Stimulated activated CD4-positive, alpha-beta T cell treated with anti-CD3 and anti-CD28 coated beads, Interleukin-15, amount 100 ng/mL, for 24 hours (primary cell): ENCODE data around the gene SLC9A3.

Experiments used
- DNase-seq: peaks from one replicate; pipeline ENCODE4 v3.0.0-alpha.2; 2020

The SLC9A3 gene

DNA sequence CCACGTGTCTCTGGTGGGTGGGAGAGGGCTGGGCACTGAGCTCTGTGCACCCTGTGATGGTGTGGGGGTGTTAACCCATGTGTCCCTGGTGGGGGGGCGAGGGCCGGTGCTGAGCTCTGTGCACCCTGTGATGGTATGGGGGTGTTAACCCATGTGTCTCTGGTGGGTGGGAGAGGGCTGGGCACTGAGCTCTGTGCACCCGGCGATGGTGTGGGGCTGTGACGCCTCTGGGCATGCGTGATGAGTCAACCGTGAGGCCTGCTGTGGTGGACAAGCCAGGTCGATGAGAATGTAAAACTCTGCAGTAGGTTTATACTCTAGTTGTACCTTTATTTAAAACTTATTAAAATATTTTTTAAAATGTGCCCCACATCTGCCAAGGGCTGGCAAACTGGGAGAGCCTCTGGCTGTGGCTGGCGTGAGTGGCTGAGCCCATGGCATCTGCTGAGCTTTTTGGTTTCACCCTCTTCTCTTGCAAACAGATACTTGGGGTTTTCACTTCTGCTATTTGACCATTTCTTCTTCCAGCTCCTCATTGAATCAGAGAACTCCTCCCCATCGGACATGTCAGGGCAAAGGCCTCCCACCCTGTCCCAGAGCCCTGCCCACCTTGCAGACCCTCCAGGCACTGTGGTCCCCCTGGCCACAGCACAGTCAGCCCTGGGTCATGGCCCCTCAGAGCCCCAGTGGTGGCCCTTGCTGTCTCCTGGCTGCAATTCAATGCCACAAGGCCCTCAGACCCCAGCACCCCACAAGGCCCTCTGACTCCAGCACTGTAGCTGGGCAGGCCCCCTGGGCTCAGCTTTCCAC, 99.7 kb downstream of the SLC9A3 start:
- DNase-seq = no peak

DNA sequence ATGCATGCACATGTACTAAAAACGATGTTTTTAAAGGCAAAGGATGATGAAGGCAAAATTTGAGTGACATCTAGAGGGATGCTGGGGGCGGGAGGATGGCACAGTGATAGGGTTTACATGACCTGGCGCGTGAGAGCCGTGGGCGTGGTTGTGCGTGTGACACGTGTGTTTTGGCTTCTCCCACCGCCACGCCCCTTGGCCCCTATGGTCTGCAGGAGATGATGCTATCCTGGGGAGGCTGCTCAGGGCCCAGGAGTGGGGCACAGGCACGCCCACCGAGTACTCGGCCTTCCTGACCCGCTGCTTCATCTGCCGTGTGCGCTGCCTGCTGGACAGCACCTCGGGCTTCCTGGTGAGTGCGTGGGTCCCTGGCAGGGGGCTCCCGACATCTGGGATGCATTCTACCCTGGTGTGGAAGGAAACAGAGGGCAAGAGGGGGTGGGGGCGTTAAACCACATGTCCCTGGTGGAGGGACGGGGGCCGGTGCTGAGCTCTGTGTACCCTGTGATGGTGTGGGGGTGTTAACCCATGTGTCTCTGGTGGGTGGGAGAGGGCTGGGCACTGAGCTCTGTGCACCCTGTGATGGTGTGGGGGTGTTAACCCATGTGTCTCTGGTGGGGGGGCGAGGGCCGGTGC, 100.5 kb downstream of the SLC9A3 start:
- no peak for DNase-seq

DNA sequence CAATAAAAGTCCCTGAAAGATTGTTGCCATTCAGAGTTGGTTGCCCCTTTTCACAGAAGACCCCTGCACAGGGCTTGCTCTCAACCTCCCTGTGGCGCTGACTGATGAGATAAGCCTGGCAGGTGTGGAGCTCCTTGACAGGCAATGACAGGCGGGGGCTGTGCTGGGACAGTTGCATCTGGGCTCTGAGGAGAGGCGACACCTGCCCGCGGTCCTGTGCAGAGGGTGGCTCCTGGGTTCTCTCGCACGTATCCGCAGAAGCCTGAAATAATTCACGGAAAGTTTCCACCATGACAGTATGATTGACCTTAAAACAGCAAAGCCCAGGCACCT, 101.0 kb downstream of the SLC9A3 start:
- DNase-seq = no peak

DNA sequence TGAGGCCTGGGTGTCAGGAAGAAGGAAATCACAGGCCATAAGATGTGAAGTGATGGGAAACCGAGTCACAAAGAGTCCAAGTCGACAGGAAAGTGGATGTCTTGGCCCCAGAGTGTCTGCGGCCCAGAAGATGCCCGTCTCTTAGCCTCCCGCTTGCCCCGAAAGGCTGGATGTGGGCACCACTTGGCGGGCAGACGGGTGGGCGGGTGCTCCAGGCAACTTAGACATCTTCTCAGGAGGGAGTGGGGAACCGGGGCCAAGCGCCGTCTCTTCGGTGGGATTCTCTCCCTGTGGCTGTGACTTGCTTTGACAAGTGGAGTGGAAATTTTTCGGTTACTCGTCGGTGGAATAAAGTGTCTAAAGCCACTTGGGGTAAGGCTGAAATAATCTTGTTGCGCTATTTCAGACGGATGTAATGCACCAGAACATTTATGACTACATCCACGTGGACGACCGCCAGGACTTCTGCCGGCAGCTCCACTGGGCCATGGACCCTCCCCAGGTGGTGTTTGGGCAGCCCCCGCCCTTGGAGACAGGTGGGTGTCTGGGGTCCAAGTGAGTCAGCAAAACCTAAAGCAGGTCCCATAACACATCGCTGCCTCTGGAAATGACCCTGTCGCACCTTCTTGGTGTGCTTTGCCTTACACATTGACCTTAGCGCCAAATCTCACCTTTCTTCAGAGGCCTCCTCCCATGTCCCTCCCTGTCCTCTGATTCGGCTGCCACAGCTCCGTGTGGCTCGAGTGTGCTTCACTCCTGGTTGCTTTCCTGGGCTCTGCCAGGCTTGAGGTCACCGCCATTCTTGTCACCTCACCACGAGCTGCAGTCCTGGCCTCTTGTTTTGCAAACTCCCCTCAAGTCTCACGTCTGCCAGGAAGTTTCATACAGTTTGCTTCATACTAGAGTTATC, 101.7 kb downstream of the SLC9A3 start:
- DNase-seq = no peak

DNA sequence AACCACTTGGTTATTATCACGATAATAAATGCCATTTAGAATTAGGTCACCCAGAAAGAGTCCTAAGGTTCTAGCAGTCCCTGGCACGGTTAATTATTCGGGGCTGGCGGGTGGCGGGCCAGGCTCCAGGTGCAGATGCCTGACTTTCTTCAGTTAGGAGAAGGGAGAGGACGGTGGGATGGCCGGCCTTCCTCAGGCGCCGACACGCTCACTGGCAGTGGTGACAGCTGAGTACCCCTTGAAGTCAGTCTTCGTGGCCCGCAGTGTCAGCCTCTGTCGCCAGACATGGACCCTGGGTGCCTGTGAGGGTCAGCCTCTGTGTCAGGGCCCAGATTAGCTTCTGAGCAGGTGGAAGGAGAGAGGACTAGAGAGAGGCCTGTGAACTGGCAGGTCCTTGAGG, 102.3 kb downstream of the SLC9A3 start:
- DNase-seq = no peak

DNA sequence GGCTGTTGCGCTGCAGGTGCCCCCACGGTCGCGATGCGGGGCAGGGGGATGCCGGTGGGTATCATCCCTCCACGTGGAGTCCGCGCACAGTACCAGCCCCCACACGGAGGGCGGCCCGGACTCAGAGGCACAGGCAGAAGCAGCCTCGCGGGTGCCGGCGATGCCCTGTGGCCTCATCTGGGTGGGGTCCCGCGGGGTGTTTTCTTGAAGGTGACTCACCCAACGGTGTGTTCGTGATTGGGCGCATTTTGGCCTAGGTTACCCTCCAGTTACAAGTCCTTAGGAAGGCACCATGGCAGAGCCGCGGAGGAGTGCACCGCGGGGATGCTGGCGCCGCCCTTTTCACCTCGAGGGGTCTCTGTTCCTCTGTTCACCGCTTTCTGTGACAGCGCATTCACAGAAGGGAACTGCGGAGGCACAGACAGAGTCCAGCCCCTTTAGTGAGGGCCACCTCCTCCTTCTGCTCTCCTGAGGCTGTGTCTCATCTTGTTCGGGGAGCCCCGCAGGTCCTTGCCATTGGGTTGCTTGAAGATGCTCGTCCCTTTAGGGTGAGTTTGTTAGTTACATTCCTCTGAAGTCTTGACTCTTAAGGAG, 102.9 kb downstream of the SLC9A3 start:
- DNase-seq = no peak

DNA sequence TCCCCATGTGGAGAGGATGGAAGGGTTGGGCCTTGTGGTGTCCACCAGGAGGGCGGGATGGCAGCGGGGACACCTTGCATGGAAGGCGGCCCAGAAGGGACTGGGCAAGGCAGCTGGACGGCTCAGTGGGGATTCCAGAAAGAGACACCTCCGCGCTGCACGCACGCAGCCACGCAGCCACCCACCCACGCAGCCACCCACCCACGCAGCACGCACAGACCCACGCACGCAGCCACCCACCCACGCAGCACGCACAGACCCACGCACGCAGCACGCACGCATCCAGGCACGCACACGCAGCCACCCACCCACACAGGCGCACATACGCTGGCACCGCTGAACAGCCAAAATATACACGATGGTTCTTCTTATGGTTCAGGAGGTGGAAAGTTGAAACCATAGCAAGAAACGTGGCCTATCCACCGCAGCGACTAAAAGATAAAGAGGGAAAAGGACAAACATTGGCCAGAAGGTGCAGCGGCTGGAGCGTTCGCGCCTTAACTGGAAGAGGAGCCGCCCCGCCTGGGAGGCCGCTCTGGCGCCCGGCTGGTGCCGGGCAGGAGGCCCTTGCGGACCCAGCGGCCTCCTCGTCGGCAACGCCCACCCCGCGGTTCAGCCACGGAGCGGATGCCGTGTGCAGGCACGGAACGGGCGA, 103.5 kb downstream of the SLC9A3 start:
- DNase-seq = no peak
